Breast epithelium (tissue), 3 donors: ENCODE results near the gene DHCR7.

ENCODE experiments used
- CTCF ChIP-seq, 3 donors: fragments of 450-650 bp; IDR thresholded peaks; one replicate each; pipeline ENCODE4 v1.5.1; 2016 to 2017; ENCODE audit warnings: antibody characterized with exemption in 3 of 3, mild to moderate bottlenecking in 3 of 3, moderate library complexity in 3 of 3
- POLR2AphosphoS5 ChIP-seq, 3 donors: sonication (generic); formaldehyde crosslinking; IDR thresholded peaks; one replicate each; pipeline ENCODE4 v1.6.1; 2017; ENCODE audit warnings: antibody characterized with exemption in 3 of 3

GRCh38 chr11:71432761-71433647 lies 15.2 kb downstream of the DHCR7 start:
- TF ChIP-seq CTCF (IDR thresholded peaks at IDR 0.05) = no peak
- no peak for TF ChIP-seq POLR2AphosphoS5 (IDR thresholded peaks at IDR 0.05)
